Epidermal melanocyte (primary cell): Measurements from ENCODE around the gene NR2F2.

ENCODE experiments used
- DNase-seq: peaks from one replicate; pipeline ENCODE4 v3.0.0; 2011; ENCODE audit warnings: low spot score; ENCODE audit not compliant: insufficient read length

The NR2F2 gene

DNA sequence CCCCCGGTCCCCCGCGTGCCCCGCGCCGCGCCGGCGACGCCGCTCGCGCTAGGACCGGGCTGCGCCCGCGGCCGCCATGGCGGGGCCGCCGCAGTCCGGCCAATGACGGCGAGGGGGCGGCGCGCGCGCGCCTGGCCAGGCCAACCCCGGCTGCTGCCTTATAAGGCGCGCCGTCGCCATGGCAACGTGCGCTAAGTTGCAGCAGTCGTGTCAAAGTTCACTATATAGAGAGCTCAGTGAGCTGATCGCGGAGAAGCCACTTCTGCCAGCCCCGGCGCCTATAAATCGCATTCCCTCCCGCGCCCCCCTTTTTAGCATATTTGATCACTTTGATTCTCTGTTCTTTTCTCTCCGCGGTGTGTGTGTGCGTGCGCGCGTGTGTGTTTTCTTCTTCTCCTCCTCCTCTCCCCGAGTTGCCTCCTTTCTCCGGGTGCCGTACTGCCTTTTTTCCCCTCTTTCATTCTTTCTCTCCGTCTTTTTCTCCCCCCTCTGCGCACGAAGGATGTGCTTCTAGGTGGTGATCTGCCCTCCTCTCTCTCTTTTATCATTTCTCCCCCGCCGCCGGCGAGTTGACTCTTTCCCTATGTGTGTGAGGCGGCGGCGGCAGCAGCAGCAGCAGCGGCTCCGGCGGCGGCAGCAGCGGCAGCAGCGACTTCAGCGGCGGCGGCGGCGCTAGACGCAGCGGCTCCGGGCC lies at the start of gene NR2F2:
NR2F2 (plus strand) TSS at position 251 of the 694 bp plus-strand sequence. CDS start 1,406 bp downstream, outside the sequence.
- DNase-seq, result peak; percentile 91

DNA sequence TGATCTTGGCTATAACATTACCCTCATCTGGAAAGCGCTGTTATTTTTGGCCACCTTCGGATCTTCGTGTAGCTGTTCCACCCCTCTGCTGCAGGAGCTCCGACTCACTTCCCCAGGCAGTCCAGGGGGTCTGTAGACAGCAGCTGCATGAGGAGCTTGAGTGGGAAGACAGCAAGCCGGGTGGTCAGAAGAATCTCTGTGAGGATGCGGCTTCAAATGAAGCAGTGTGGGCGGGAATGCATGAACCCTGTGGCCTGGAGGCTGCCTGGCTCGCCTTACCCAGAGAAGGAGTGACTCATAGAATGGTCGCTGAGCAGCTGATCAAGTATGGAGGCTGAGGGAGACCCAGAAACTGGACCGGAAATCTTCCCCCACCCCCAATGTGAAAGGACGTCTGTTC lies 45.2 kb upstream of the NR2F2 start:
- no peak for DNase-seq

DNA sequence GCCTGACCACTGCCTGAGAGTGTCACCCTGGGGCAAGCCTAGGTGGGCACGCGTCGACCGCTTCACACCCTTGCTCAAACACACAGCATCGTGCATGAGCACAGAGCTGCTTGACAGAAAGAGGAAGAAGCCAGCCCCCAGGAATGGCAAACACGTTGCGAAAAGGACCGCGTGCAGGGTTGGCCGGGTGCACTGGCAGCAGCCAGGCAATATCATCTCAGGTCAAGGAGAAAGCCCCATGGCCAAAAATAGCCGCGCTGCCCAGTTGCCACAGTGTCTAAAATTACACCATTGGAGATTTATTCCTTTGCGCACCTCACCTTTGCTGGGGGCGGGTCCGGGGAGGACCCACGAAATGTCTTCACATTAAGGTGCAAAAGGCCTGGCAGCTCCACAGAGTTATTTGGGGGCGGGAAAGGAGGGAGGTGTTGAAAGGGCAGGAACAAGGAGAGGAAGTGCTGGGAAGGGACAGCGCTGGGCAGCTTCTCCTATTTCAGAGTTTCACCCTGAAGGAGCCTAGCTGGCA lies 44.7 kb upstream of the NR2F2 start:
- no peak for DNase-seq

DNA sequence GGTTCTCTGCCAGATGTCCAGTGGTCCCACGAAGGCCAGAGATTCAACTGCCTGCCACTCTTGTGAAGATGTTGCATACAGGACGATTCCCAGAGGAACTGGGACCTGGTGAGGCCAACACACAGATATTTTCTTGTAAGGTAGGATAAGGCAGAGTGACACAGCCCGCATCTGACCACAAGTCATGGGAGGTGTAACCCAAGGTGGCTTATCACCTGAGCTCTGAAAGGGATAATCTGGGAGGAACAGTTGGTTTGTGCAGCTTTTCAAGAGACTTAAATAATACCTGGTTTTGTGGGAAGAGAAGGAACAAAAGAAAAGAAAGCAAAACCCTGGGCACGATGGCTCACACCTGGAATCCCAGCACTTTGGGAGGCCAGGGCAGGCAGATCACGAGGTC lies 39.8 kb upstream of the NR2F2 start:
- DNase-seq, result no peak

DNA sequence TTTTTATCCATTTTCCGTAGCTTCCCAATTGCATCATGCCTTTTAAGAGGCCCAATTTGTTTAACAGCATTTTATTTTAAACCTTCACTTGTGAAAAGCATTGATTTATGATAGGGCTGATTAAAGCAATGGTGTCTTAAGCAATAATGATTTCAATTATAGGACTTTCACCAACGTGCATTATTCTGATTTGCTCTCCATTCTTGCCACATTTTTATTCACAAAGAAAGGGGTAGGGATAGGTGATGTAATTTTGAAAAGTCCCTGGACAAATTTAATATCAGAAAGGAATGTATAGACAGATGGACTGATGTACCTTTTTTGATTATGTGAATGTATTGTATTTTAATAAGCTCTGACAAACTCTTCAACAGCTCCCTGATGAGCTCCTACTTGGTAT lies 37.9 kb upstream of the NR2F2 start:
- DNase-seq, result no peak

GRCh38 chr15:96293441-96293840 lies 37.1 kb upstream of the NR2F2 start:
- no peak for DNase-seq

- no peak for DNase-seq
These were observed 35.7 kb upstream of the NR2F2 start for GRCh38 chr15:96294766-96295165.

DNA sequence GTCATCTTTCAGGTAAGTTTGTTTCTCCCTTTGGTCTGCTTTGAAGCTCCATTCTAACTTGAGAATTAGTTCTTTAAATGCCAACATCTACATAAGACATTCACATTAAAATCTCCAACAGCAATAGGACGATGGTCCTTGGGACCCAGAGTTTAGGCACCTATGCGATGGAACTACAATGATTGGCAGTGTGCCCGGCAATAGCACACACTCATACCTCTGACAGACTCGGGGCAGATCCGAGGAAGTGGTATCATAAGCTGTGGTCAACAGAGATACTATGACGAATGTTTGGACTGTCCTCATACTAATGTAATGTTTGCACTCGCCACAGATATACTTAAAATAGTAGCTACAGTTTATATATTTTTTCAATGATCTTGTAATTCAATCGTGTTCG lies 34.2 kb upstream of the NR2F2 start:
- DNase-seq, result no peak

DNA sequence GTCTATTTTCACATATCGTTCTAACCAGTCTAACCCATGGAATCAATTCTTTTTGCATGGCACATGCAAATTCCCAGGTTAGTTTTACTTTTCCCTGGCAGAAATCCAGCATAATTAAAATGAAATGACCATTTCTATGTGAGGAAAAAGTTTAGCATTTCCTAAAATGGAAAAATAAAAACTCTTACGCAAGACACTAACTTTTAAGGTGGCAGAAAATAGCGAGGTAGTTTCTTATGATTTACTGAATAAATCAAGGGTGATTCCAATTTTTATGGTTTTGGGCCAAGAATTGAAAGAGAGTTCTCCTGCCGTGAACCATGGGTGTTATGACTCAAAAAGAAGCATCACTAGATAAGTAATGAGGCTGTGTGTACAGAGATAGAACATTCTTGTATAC lies 32.7 kb upstream of the NR2F2 start:
- DNase-seq, result no peak

DNA sequence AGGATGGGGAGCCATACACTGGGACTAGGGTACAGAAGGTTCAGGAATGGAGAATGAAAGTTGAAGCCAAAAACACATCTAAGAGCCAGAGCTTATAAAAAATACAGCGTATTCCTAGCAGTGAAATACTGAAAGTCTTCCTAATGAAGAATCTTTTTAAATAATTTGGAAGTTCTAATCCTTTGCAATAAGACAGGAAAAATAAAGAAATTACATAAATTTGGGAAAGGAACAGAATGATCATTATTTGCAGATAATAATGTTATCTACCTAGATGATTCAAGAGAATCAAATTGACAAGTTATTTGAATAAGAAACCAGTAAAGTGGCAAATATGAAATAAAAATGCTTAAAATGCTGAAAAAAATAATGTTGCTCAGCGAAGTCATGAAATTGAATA lies 32.3 kb upstream of the NR2F2 start:
- no peak for DNase-seq

GRCh38 chr15:96300836-96301235 lies 29.7 kb upstream of the NR2F2 start:
- DNase-seq, result no peak

GRCh38 chr15:96303503-96304056 lies 26.9 kb upstream of the NR2F2 start:
- no peak for DNase-seq

DNA sequence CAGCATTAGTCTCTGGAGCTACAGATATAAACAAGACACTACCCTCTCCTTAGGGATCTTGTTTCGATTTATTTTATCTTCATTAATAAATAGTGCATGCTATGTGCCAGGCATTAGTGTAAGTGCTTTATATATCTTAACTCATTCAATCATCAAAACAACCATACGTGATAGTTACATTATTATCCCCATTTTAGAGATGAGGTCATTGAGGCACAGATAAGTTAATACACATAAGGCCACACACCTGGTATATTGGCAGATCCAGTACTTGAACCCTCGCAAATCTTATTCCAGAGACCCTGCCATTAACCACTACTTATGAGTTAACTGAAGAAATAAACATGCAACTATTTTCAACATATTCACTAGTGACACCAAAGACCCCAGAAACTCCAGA lies 25.7 kb upstream of the NR2F2 start:
- DNase-seq, result no peak

DNA sequence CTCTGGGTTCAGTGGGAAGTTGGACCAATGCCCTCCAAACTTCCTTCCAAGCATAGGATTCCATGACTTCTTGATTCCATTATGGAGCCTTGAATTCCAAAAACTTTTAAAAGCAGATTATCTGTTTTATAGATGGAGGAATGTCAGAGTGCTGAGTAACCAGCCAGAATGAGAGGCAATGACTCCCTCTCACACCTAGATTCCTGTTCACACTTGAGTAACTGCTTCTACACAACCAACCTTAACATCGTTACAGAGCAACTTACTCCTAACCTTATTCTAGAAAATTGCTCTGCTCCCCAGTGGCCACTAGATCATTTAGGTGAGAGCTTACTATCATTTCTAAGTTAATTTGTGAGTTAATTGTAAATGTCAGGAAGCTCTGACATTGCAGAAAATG lies 24.2 kb upstream of the NR2F2 start:
- no peak for DNase-seq

GRCh38 chr15:96307856-96308394 lies 22.6 kb upstream of the NR2F2 start:
- no peak for DNase-seq

GRCh38 chr15:96309143-96309660 lies 21.3 kb upstream of the NR2F2 start:
- DNase-seq, result no peak

- no peak for DNase-seq
These were observed 19.1 kb upstream of the NR2F2 start for GRCh38 chr15:96311256-96311955.

- DNase-seq, result no peak
These were observed 18.6 kb upstream of the NR2F2 start for GRCh38 chr15:96311956-96312294.

DNA sequence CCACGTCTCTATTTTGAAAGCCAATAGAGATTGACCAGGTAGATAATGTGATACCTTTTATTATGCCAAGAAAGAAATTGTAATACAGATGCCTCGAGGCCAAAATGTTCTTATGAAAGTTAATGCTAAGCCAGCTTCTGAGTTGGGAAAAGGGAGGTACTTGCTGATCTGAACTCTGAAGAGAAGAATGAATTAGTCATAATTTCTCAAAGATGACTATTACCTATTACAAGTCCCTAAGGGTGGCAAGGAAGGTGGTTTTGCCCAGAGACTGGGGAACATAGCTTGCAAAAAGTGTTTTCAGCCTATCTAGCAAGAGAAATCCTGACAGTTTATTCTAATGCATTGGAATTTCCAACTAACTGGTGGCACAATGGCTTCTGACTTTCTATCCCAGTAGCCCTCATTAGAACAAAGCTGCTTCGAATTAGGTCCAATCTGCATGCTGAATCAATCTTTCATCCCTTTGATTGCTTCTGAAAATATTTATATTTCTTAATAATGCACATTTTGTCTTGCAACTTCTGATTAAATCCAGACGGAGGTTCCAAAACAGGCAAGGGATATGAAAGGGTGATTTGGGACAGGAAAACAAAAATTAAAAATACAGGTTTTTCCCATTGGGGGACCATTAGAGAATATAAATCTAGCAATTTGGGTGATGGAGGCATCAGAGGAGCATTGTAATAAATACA lies 17.7 kb upstream of the NR2F2 start:
- DNase-seq, result no peak

- no peak for DNase-seq
These were observed 16.0 kb upstream of the NR2F2 start for GRCh38 chr15:96314518-96314917.

DNA sequence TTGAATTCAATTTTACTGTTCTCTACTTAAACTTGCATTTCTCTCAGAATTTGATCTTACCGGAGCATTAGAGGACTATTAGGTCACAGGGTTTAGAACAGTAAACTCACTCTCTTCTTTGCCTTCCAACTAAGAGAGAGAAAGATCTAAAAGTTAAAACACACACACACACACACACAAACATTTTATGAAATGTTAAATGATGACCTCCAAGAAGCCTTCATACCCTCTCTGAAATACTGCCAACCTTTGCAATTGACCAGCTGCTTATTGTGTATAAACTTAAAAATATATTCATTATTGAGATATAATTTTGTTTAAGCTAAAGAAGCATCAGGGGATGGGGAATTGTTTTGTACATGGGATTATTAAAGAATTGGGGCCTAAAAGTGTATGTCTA lies 15.5 kb upstream of the NR2F2 start:
- no peak for DNase-seq
